ENCODE measurements around the gene RNF207. TPM values are rescaled to one million over a fixed set of nuclear protein-coding genes. Genes with fewer than 3 reads are reported as not detected.
A peak's percentile ranks its signal among the peaks of the same experiment; 100 is the strongest.

The RNF207 gene
- total RNA-seq, 1 experiment from 2014 or later, result 6.4 TPM

- TF ChIP-seq EZH2 (IDR thresholded peaks at IDR 0.05; ENCODE audit: borderline replicate concordance, low read depth, low read length, poor library complexity, severe bottlenecking), result no peak
- no peak for TF ChIP-seq CTCF (conservative IDR thresholded peaks at IDR 0.05; ENCODE audit: low read depth, low read length)
- peaks cover 41% of the 10 kb centered on the region for H3K36me3 ChIP-seq (ENCODE audit: insufficient read depth, low read length, poor library complexity, severe bottlenecking)
- ChIA-PET POLR2A (ENCODE audit: low non-redundant PET) (no interaction called here), CTCF (no interaction called here)
- no TSS peak for BruUV-seq (replicated peaks)
- no peak for DNase-seq (ENCODE audit: low spot score)
- no peaks in the 10 kb centered on the region for H3K27me3 ChIP-seq (replicated peaks; ENCODE audit: insufficient read depth, low read depth, low read length, poor library complexity)
- intact Hi-C loops (cut with micrococcal nuclease; ENCODE audit: unreplicated experiment), result no loop called here
- H3K4me1 ChIP-seq (ENCODE audit: insufficient read depth, low read length, poor library complexity, severe bottlenecking), result no peaks in the 10 kb centered on the region
- no peaks in the 10 kb centered on the region for H3K9me3 ChIP-seq (ENCODE audit: low read depth, low read length, poor library complexity, severe bottlenecking)
- no peak overlapping the region for H3K27ac ChIP-seq (ENCODE audit: low read depth, low read length, poor library complexity, severe bottlenecking)
- H3K4me3 ChIP-seq (ENCODE audit: low read depth, low read length, poor library complexity, severe bottlenecking), result no peak overlapping the region
Measured at GRCh38 chr1:6233376-6233775, 27.5 kb downstream of the RNF207 start.

GRCh38 chr1:6234502-6235295 is 28.8 kb downstream of the RNF207 start:
- H3K9me3 ChIP-seq (ENCODE audit: low read depth, low read length, poor library complexity, severe bottlenecking), result no peaks in the 10 kb centered on the region
- BruUV-seq (replicated peaks), result no TSS peak
- CTCF ChIA-PET, result interaction anchor here (1.1 kb wide), 1 partner anchor 250 kb away, joined by 3 read pairs; no protein-coding TSS in a partner anchor
- TF ChIP-seq CTCF (conservative IDR thresholded peaks at IDR 0.05; ENCODE audit: low read depth, low read length), result no peak
- TF ChIP-seq EZH2 (IDR thresholded peaks at IDR 0.05; ENCODE audit: borderline replicate concordance, low read depth, low read length, poor library complexity, severe bottlenecking), result no peak
- peak overlapping the region; percentile 91 for H3K27ac ChIP-seq (ENCODE audit: low read depth, low read length, poor library complexity, severe bottlenecking)
- peak overlapping the region; percentile 61 for H3K4me3 ChIP-seq (ENCODE audit: low read depth, low read length, poor library complexity, severe bottlenecking)
- POLR2A ChIA-PET (ENCODE audit: low non-redundant PET), result no interaction called here
- H3K4me1 ChIP-seq (ENCODE audit: insufficient read depth, low read length, poor library complexity, severe bottlenecking), result no peaks in the 10 kb centered on the region
- H3K36me3 ChIP-seq (ENCODE audit: insufficient read depth, low read length, poor library complexity, severe bottlenecking), result peaks cover 36% of the 10 kb centered on the region
- intact Hi-C loops (cut with micrococcal nuclease; ENCODE audit: unreplicated experiment), result no loop called here
- no peak for DNase-seq (ENCODE audit: low spot score)
- H3K27me3 ChIP-seq (replicated peaks; ENCODE audit: insufficient read depth, low read depth, low read length, poor library complexity), result no peaks in the 10 kb centered on the region

GRCh38 chr1:6235296-6235677 is 29.4 kb downstream of the RNF207 start:
- Histone ChIP-seq H3K9me3 (ENCODE audit: low read depth, low read length, poor library complexity, severe bottlenecking) (no peaks in the 10 kb centered on the region), H3K4me1 (ENCODE audit: insufficient read depth, low read length, poor library complexity, severe bottlenecking) (no peaks in the 10 kb centered on the region), H3K27me3 (replicated peaks; ENCODE audit: insufficient read depth, low read depth, low read length, poor library complexity) (no peaks in the 10 kb centered on the region), H3K4me3 (ENCODE audit: low read depth, low read length, poor library complexity, severe bottlenecking) (peak overlapping the region; percentile 61), H3K27ac (ENCODE audit: low read depth, low read length, poor library complexity, severe bottlenecking) (peak overlapping the region; percentile 91), H3K36me3 (ENCODE audit: insufficient read depth, low read length, poor library complexity, severe bottlenecking) (peaks cover 30% of the 10 kb centered on the region)
- BruUV-seq (replicated peaks), result no TSS peak
- CTCF ChIA-PET, result interaction anchor here (1.1 kb wide), 1 partner anchor 249 kb away, joined by 3 read pairs; no protein-coding TSS in a partner anchor
- DNase-seq (ENCODE audit: low spot score), result no peak
- no peak for TF ChIP-seq EZH2 (IDR thresholded peaks at IDR 0.05; ENCODE audit: borderline replicate concordance, low read depth, low read length, poor library complexity, severe bottlenecking)
- no peak for TF ChIP-seq CTCF (conservative IDR thresholded peaks at IDR 0.05; ENCODE audit: low read depth, low read length)
- POLR2A ChIA-PET (ENCODE audit: low non-redundant PET), result no interaction called here
- intact Hi-C loops (cut with micrococcal nuclease; ENCODE audit: unreplicated experiment), result no loop called here
